EH (cell line): ENCODE results near the gene ROR1.
A peak's percentile ranks its signal among the peaks of the same experiment; 100 is the strongest.

Experiments used
- DNase-seq: peaks from one replicate; pipeline ENCODE4 v3.0.0-alpha.2; 2015; ENCODE audit warnings: low read depth

The ROR1 gene

GRCh38 chr1:64107118-64107519 is 333.3 kb downstream of the ROR1 start:
- no peak for DNase-seq

GRCh38 chr1:64107632-64108031 is 333.8 kb downstream of the ROR1 start:
- no peak for DNase-seq

GRCh38 chr1:64110924-64111777 is 337.3 kb downstream of the ROR1 start:
- DNase-seq, result no peak

GRCh38 chr1:64111787-64112186 is 338.0 kb downstream of the ROR1 start:
- peak; percentile 31 for DNase-seq

- DNase-seq, result peak; percentile 60
These were observed 338.5 kb downstream of the ROR1 start for GRCh38 chr1:64112281-64112680.

GRCh38 chr1:64114012-64114525 is 340.3 kb downstream of the ROR1 start:
- no peak for DNase-seq

- no peak for DNase-seq
These were observed 342.7 kb downstream of the ROR1 start for GRCh38 chr1:64116537-64116936.

- DNase-seq, result no peak
These were observed 343.7 kb downstream of the ROR1 start for GRCh38 chr1:64117492-64117891.

- DNase-seq, result no peak
These were observed 348.1 kb downstream of the ROR1 start for GRCh38 chr1:64121766-64122385.

- peak; percentile 7 for DNase-seq
These were observed 348.8 kb downstream of the ROR1 start for GRCh38 chr1:64122588-64122987.

GRCh38 chr1:64124704-64125440 is 351.1 kb downstream of the ROR1 start:
- no peak for DNase-seq

- no peak for DNase-seq
These were observed 352.8 kb downstream of the ROR1 start for GRCh38 chr1:64126581-64126980.

- DNase-seq, result no peak
These were observed 353.5 kb downstream of the ROR1 start for GRCh38 chr1:64127297-64127696.

GRCh38 chr1:64129701-64130100 is 355.9 kb downstream of the ROR1 start:
- DNase-seq, result no peak

- DNase-seq, result no peak
These were observed 357.3 kb downstream of the ROR1 start for GRCh38 chr1:64131155-64131554.

GRCh38 chr1:64133036-64133435 is 359.2 kb downstream of the ROR1 start:
- peak; percentile 96 for DNase-seq

- DNase-seq, result no peak
These were observed 361.8 kb downstream of the ROR1 start for GRCh38 chr1:64135462-64136223.

- DNase-seq, result no peak
These were observed 362.5 kb downstream of the ROR1 start for GRCh38 chr1:64136296-64136695.

- DNase-seq, result peak; percentile 84
These were observed 363.1 kb downstream of the ROR1 start for GRCh38 chr1:64136752-64137411.

- DNase-seq, result peak; percentile 47
These were observed 363.6 kb downstream of the ROR1 start for GRCh38 chr1:64137412-64137803.

- no peak for DNase-seq
These were observed 366.1 kb downstream of the ROR1 start for GRCh38 chr1:64139877-64140276.
